K562 (cell line): ENCODE data around the gene NRF1. TPM values are rescaled to one million over a fixed set of nuclear protein-coding genes. Genes with fewer than 3 reads are reported as not detected.

Experiments
- CEBPG ChIP-seq, 3 experiments: fragments of 200-800 bp in 1 of 3; sonication (Bioruptor generic) in 1 of 3; sonication (generic) in 1 of 3; formaldehyde crosslinking in 1 of 3; IDR thresholded peaks in 2 of 3; conservative IDR thresholded peaks in 1 of 3; 2 replicates each; pipeline versions ENCODE4 v1.6.1 to v1.8.0; 2016 to 2022; ENCODE audit warnings: missing compliant biosample characterization in 2 of 3, missing genetic modification characterization in 2 of 3, mild to moderate bottlenecking in 1 of 3, missing genetic modification reagents in 1 of 3
- CREB3 ChIP-seq: fragments of 450-650 bp; conservative IDR thresholded peaks from 2 replicates; pipeline ENCODE4 v1.6.1; 2016; ENCODE audit warnings: missing genetic modification characterization, low read depth, mild to moderate bottlenecking, missing compliant biosample characterization, moderate library complexity
- E2F6 ChIP-seq, 2 experiments: IDR thresholded peaks; 2 replicates each; pipeline ENCODE4 v1.6.1; 2011; ENCODE audit warnings: borderline replicate concordance in 1 of 2, control low read depth in 1 of 2, low read depth in 1 of 2, low read length in 1 of 2, mild to moderate bottlenecking in 1 of 2, mixed read lengths in 1 of 2, moderate library complexity in 1 of 2; ENCODE audit not compliant: insufficient read depth in 1 of 2, insufficient read length in 1 of 2, poor library complexity in 1 of 2, severe bottlenecking in 1 of 2; ENCODE audit errors: extremely low read depth in 1 of 2
- HCFC1 ChIP-seq: IDR thresholded peaks from 2 replicates; pipeline ENCODE4 v1.6.1; 2012; ENCODE audit warnings: low read depth, low read length, improper control_type of control experiment
- HDAC6 ChIP-seq: IDR thresholded peaks from 2 replicates; pipeline ENCODE4 v1.6.1; 2012; ENCODE audit warnings: low read depth, mild to moderate bottlenecking, control low read depth, inconsistent platforms, low read length, moderate library complexity
- KDM2B ChIP-seq: fragments of 250-450 bp; sonication (Bioruptor Pico); IDR thresholded peaks from 2 replicates; pipeline ENCODE4 v1.8.0; 2021; ENCODE audit warnings: mild to moderate bottlenecking, moderate library complexity
- MBD1 ChIP-seq: fragments of 250-450 bp; sonication (Bioruptor Pico); IDR thresholded peaks from 2 replicates; pipeline ENCODE4 v1.8.0; 2022; ENCODE audit warnings: inconsistent platforms
- RBFOX2 ChIP-seq: fragments of 200-400 bp; formaldehyde crosslinking; IDR thresholded peaks from 2 replicates; pipeline ENCODE4 v1.6.1; 2017; ENCODE audit warnings: low read depth, mild to moderate bottlenecking, low read length, moderate library complexity
- WHSC1 ChIP-seq: IDR thresholded peaks from one replicate; pipeline ENCODE4 v1.6.1; 2012; ENCODE audit warnings: low read length, control low read depth, inconsistent platforms
- ZBTB1 ChIP-seq: sonication (generic); formaldehyde crosslinking; IDR thresholded peaks from 2 replicates; pipeline ENCODE4 v1.8.1; 2023; ENCODE audit warnings: missing genetic modification reagents, low read depth, mild to moderate bottlenecking, borderline replicate concordance
- ZBTB33 ChIP-seq: sonication (generic); formaldehyde crosslinking; IDR thresholded peaks from 2 replicates; pipeline ENCODE4 v1.8.1; 2023; ENCODE audit warnings: mild to moderate bottlenecking, missing genetic modification reagents
- ZBTB43 ChIP-seq: sonication (generic); formaldehyde crosslinking; IDR thresholded peaks from 2 replicates; pipeline ENCODE4 v1.8.0; 2023; ENCODE audit warnings: mild to moderate bottlenecking, missing genetic modification reagents
- ZFP30 ChIP-seq: fragments of 250-450 bp; sonication (Bioruptor Pico); IDR thresholded peaks from 2 replicates; pipeline ENCODE4 v1.8.0; 2022; ENCODE audit warnings: moderate library complexity, mild to moderate bottlenecking, inconsistent platforms, borderline replicate concordance
- ZNF124 ChIP-seq: sonication (generic); formaldehyde crosslinking; IDR thresholded peaks from 2 replicates; pipeline ENCODE4 v1.8.1; 2022; ENCODE audit warnings: missing genetic modification reagents
- ZNF263 ChIP-seq: sonication (generic); formaldehyde crosslinking; IDR thresholded peaks from 2 replicates; pipeline ENCODE4 v1.8.0; 2022; ENCODE audit warnings: mild to moderate bottlenecking, missing genetic modification reagents, borderline replicate concordance
- polyA plus RNA-seq, 8 experiments: library from polyadenylated mRNA; depleted of rRNA in 4 of 8; stranded (reverse) in 5 of 8; unstranded in 3 of 8; fragments of >200 nt; fragmentation: Nextera tagmentation in 2 of 8; fragmentation: Illumina TruSeq in 1 of 8; extraction: Ambion mirVana in 2 of 8; extraction: Trizol in 1 of 8; gene quantifications; 2 replicates each; pipeline versions ENCODE4 v1.2.1 to v1.2.3, GENCODE V29; 2011 to 2014; ENCODE audit warnings: inconsistent platforms in 1 of 8, missing spikeins in 1 of 8
- total RNA-seq, 7 experiments: library from RNA; depleted of rRNA in 6 of 7; stranded (reverse); fragments of >200 nt in 6 of 7; fragmentation: Illumina TruSeq in 2 of 7; extraction: Trizol in 2 of 7; gene quantifications; 2 replicates each; pipeline versions ENCODE4 v1.2.1 to v1.2.3, GENCODE V29; 2011 to 2021; ENCODE audit warnings: low replicate concordance in 1 of 7

NRF1 gene
- total and polyA plus RNA-seq, 9 of the 15 experiments (the other 6 are each of a cell fraction or from before 2014, with no cell fraction given), result 8.6 to 28.8 (median 20.3) TPM

- peak; percentile 12; the same call in 1 of the 2 replicates for TF ChIP-seq ZBTB43 (CRISPR knock-in tag)
- 0 out of 2 replicates have a peak, but pooled peaks have one; percentile 53 for TF ChIP-seq ZNF263
- TF ChIP-seq HCFC1, result no peak
- TF ChIP-seq CEBPG (CRISPR knock-in tag; IDR thresholded peaks at IDR 0.05), result peak; percentile 39; the same call in 1 of the 2 replicates
- no peak for TF ChIP-seq CEBPG (tag; conservative IDR thresholded peaks at IDR 0.05 in 1 of 2, IDR thresholded peaks at IDR 0.05 in 1 of 2)
- TF ChIP-seq E2F6 (IDR thresholded peaks at IDR 0.05; ENCODE audit: borderline replicate concordance in 1 of 2, extremely low read depth in 1 of 2, insufficient read depth in 1 of 2, insufficient read length in 1 of 2, low read depth in 1 of 2, low read length in 1 of 2, poor library complexity in 1 of 2, severe bottlenecking in 1 of 2), result peak; percentile 8 to 36
- TF ChIP-seq ZNF124 (CRISPR knock-in tag), result 0 out of 2 replicates have a peak, but pooled peaks have one; percentile 55
- TF ChIP-seq HDAC6, result 0 out of 2 replicates have a peak, but pooled peaks have one; percentile 59
- peak; percentile 29 for TF ChIP-seq RBFOX2
- no peak for TF ChIP-seq ZFP30 (CRISPR knock-in tag)
- TF ChIP-seq CREB3, result no peak
- peak; percentile 97 for TF ChIP-seq ZBTB33 (CRISPR knock-in tag)
- TF ChIP-seq WHSC1, result no peak
- peak; percentile 57; the same call in 1 of the 2 replicates for TF ChIP-seq MBD1 (CRISPR knock-in tag)
- TF ChIP-seq ZBTB1 (CRISPR knock-in tag), result peak; percentile 63
- TF ChIP-seq KDM2B (CRISPR knock-in tag), result peak; percentile 75; the same call in 1 of the 2 replicates
Observed at GRCh38 chr7:129778770-129779601, 167.5 kb downstream of the NRF1 start (continued).
